Sigmoid colon (tissue), 7 donors: Measurements from ENCODE around the gene FXYD7. TPM values are rescaled to one million over a fixed set of nuclear protein-coding genes. Genes with fewer than 3 reads are reported as not detected.
"Not testable (repeated sequence)": the region's sequence is repeated elsewhere in the genome, so short reads cannot be mapped to it uniquely, and the experiment has no call there.

Experiments
- DNase-seq: peaks from one replicate; pipeline ENCODE4 v3.0.0-alpha.2; 2019
- H3K27ac ChIP-seq, 4 donors: fragments of 200-600 bp; sonication (generic); one replicate each; pipeline ENCODE4 v1.5.1; 2016 to 2019; ENCODE audit warnings: mild to moderate bottlenecking in 1 of 4
- H3K27me3 ChIP-seq, 3 donors: fragments of 200-600 bp; sonication (generic); one replicate each; pipeline ENCODE4 v1.5.1; 2019; ENCODE audit warnings: mild to moderate bottlenecking in 1 of 3
- H3K36me3 ChIP-seq, 4 donors: fragments of 200-600 bp; sonication (generic); one replicate each; pipeline ENCODE4 v1.5.1; 2016 to 2019
- H3K4me1 ChIP-seq, 4 donors: fragments of 200-600 bp; sonication (generic); one replicate each; pipeline ENCODE4 v1.5.1; 2017 to 2019
- H3K4me3 ChIP-seq, 4 donors: fragments of 200-600 bp; sonication (generic); one replicate each; pipeline ENCODE4 v1.5.1; 2017 to 2019; ENCODE audit warnings: mild to moderate bottlenecking in 2 of 4, moderate library complexity in 1 of 4
- H3K9me3 ChIP-seq, 4 donors: fragments of 200-600 bp in 3 of 4; sonication (generic) in 3 of 4; one replicate each; pipeline versions ENCODE4 v1.5.1 to v1.6.1; 2013 to 2019
- EP300 ChIP-seq, 4 donors: sonication (generic); formaldehyde crosslinking; IDR thresholded peaks; one replicate each; pipeline ENCODE4 v1.6.1; 2017; ENCODE audit warnings: antibody characterized with exemption in 4 of 4
- POLR2A ChIP-seq, 2 donors: fragments of 450-650 bp; IDR thresholded peaks; one replicate each; pipeline ENCODE4 v1.6.1; 2016; ENCODE audit warnings: antibody characterized with exemption in 2 of 2, mild to moderate bottlenecking in 2 of 2, moderate library complexity in 2 of 2
- POLR2AphosphoS5 ChIP-seq, 4 donors: sonication (generic); formaldehyde crosslinking; IDR thresholded peaks; one replicate each; pipeline ENCODE4 v1.6.1; 2017; ENCODE audit warnings: antibody characterized with exemption in 4 of 4
- WGBS, 2 donors: extraction: QIAGEN DNeasy Blood & Tissue Kit; methylation state at CpG; one replicate each; pipeline ENCODE4 v1.1.7; 2013; 5-methylcytosine and 5-hydroxymethylcytosine counted together
- intact Hi-C: fragments of 100-400 bp; cut with DNase I; formaldehyde crosslinking; loops from one replicate; pipeline ENCODE4 v1.15.1; 2023
- polyA plus RNA-seq, 3 donors: library from polyadenylated mRNA; stranded (reverse); fragments of 200-250 nt; gene quantifications; one replicate each; pipeline ENCODE4 v1.2.3, GENCODE V29; 2013
- total RNA-seq, 4 donors: library from RNA; depleted of rRNA; stranded (reverse); fragments of >200 nt; gene quantifications; one replicate each; pipeline ENCODE4 v1.1.0, GENCODE V29; 2016
- TF ChIP-seq, protein P1 (sequence below), 4 experiments: fragments of 450-650 bp in 3 of 4; fragments of 200-600 bp in 1 of 4; IDR thresholded peaks; one replicate each; pipeline ENCODE4 v1.5.1; 2016 to 2019; ENCODE audit warnings: antibody characterized with exemption in 4 of 4, mild to moderate bottlenecking in 3 of 4, moderate library complexity in 2 of 4
- donor health status: healthy with polysubstance abuse.
- donor health status: Bipolar disorder and iron deficiency.
- donor health status: healthy.

FXYD7 gene
- total and polyA plus RNA-seq, 7 donors = 1.7 to 3.3 TPM; not detected in 5

GRCh38 chr19:35125749-35126623 is 17.1 kb upstream of the FXYD7 start:
- Histone ChIP-seq H3K4me3 (peak overlapping the region in 1 of 4 donors; percentile 16), H3K4me1 (peaks cover 0 to 20% (median 10%) of the 10 kb centered on the region in 4 donors), H3K27me3 (no peaks in the 10 kb centered on the region), H3K27ac (peak overlapping the region; percentile 78 to 89 (median 84)), H3K9me3 (no peaks in the 10 kb centered on the region), H3K36me3 (no peaks in the 10 kb centered on the region)
- intact Hi-C loops = loop anchor here (10.0 kb wide), 1 partner anchor 151 kb away; no protein-coding TSS in a partner anchor
- no peak for DNase-seq
- WGBS, 2 donors = 86 to 89% methylated on average over 35 of the region's 35 CpGs
- no peak for TF ChIP-seq POLR2AphosphoS5 (IDR thresholded peaks at IDR 0.05)
- TF ChIP-seq EP300 (IDR thresholded peaks at IDR 0.05) = no peak
- TF ChIP-seq, protein P1, sequence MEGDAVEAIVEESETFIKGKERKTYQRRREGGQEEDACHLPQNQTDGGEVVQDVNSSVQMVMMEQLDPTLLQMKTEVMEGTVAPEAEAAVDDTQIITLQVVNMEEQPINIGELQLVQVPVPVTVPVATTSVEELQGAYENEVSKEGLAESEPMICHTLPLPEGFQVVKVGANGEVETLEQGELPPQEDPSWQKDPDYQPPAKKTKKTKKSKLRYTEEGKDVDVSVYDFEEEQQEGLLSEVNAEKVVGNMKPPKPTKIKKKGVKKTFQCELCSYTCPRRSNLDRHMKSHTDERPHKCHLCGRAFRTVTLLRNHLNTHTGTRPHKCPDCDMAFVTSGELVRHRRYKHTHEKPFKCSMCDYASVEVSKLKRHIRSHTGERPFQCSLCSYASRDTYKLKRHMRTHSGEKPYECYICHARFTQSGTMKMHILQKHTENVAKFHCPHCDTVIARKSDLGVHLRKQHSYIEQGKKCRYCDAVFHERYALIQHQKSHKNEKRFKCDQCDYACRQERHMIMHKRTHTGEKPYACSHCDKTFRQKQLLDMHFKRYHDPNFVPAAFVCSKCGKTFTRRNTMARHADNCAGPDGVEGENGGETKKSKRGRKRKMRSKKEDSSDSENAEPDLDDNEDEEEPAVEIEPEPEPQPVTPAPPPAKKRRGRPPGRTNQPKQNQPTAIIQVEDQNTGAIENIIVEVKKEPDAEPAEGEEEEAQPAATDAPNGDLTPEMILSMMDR (IDR thresholded peaks at IDR 0.05) = no peak
- no peak for TF ChIP-seq POLR2A (IDR thresholded peaks at IDR 0.05)

- peak overlapping the region in 1 of 4 donors; percentile 16 for H3K4me3 ChIP-seq
- 76 to 82% methylated on average over 20 of the region's 20 CpGs for WGBS, 2 donors
- intact Hi-C loops = loop anchor here (10.0 kb wide), 1 partner anchor 152 kb away; no protein-coding TSS in a partner anchor
- H3K9me3 ChIP-seq = no peaks in the 10 kb centered on the region
- no peaks in the 10 kb centered on the region for H3K36me3 ChIP-seq
- TF ChIP-seq EP300 (IDR thresholded peaks at IDR 0.05) (no peak), POLR2AphosphoS5 (IDR thresholded peaks at IDR 0.05) (peak in 1 of 4 donors; percentile 8)
- peaks cover 0 to 20% (median 10%) of the 10 kb centered on the region in 4 donors for H3K4me1 ChIP-seq
- peak overlapping the region; percentile 18 to 86 (median 80) for H3K27ac ChIP-seq
- no peak for DNase-seq
- no peaks in the 10 kb centered on the region for H3K27me3 ChIP-seq
These were observed 16.5 kb upstream of the FXYD7 start for GRCh38 chr19:35126624-35126959.

DNA sequence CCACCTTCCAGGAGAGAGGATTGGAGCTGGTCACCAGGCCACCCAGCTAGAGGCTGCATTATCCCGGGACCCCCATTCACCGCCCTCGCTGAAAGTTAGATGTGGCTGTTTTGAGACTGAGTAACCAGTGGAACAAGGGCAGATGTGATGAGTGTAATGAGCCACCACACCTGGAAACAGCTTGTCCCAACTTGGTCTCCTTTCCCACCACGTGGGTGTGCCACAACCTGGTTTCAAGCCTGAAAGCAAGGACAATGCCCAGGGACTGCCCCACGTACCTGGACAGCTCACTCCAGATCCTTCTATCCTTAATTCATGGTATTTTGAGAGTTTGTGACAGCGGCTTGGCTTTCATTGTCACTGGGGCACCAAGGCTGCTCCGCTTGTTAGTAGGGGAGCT is 15.2 kb upstream of the FXYD7 start:
- no peak for TF ChIP-seq POLR2A (IDR thresholded peaks at IDR 0.05)
- peak in 1 of 4 donors; percentile 20 for TF ChIP-seq POLR2AphosphoS5 (IDR thresholded peaks at IDR 0.05)
- Histone ChIP-seq H3K27ac (peak overlapping the region in 1 of 4 donors; percentile 83), H3K4me1 (peaks cover 0 to 20% (median 8%) of the 10 kb centered on the region in 4 donors), H3K9me3 (no peaks in the 10 kb centered on the region), H3K36me3 (no peaks in the 10 kb centered on the region), H3K27me3 (no peaks in the 10 kb centered on the region), H3K4me3 (no peak overlapping the region)
- intact Hi-C loops = loop anchor here (10.0 kb wide), 1 partner anchor 153 kb away; no protein-coding TSS in a partner anchor
- 69 to 79% methylated on average over 7 of the region's 7 CpGs for WGBS, 2 donors
- no peak for DNase-seq

DNA sequence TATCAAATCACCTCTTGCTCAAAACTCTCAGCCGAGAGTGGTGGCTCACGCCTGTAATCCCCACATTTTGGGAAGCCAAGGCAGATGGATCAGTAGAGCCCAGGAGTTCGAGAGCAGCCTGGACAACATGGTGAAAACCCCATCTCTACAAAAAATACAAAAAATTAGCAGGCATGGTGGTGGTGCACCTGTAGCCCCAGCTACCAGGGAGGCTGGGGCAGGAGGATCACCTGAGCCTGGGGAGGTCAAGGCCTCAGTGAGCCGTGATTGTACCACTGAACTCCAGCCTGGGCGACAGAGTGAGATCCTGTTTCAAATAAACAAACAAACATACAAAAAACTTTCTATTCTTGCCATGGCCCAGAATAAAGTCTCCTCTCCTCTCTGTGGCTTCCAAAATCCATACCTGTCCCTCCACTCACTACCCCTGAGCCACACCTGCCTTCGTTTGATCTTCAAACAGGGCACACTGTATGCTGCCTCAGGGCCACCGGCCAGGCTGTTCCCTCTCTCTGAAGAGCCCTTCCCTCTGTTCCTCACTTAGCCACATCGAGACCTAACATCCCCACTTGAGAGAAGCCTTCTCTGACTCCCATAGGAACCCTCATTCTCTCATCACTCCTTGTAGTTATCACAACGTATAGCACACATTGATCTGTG is 14.5 kb upstream of the FXYD7 start:
- Histone ChIP-seq H3K27ac (peak overlapping the region in 1 of 4 donors; percentile 83), H3K4me1 (peaks cover 0 to 19% (median 7%) of the 10 kb centered on the region in 4 donors), H3K36me3 (no peaks in the 10 kb centered on the region), H3K27me3 (no peaks in the 10 kb centered on the region), H3K4me3 (no peak overlapping the region), H3K9me3 (no peaks in the 10 kb centered on the region)
- TF ChIP-seq POLR2AphosphoS5 (IDR thresholded peaks at IDR 0.05) = no peak
- no peak for TF ChIP-seq POLR2A (IDR thresholded peaks at IDR 0.05)
- TF ChIP-seq, protein P1 (IDR thresholded peaks at IDR 0.05) = no peak
- TF ChIP-seq EP300 (IDR thresholded peaks at IDR 0.05) = no peak
- 77 to 88% methylated on average over 9 of the region's 9 CpGs for WGBS, 2 donors
- intact Hi-C loops = loop anchor here (10.0 kb wide), 1 partner anchor 154 kb away; no protein-coding TSS in a partner anchor
- DNase-seq = no peak

GRCh38 chr19:35129724-35130274 is 13.3 kb upstream of the FXYD7 start:
- intact Hi-C loops = loop anchor here (10.0 kb wide), 1 partner anchor 155 kb away; no protein-coding TSS in a partner anchor
- 14 to 48% methylated on average over 14 of the region's 14 CpGs for WGBS, 2 donors

More at GRCh38 chr19:35129724-35130274, 13.3 kb upstream of the FXYD7 start:
- H3K9me3 ChIP-seq, H3K27me3 ChIP-seq, H3K4me3 ChIP-seq, H3K4me1 ChIP-seq, H3K36me3 ChIP-seq, DNase-seq: not testable (repeated sequence)
- H3K27ac ChIP-seq = peak overlapping the region in 1 of 4 donors; percentile 39
